Measurements from ENCODE around the gene TMEM222. TPM values are rescaled to one million over a fixed set of nuclear protein-coding genes. Genes with fewer than 3 reads are reported as not detected.

Gene TMEM222
- total and polyA plus RNA-seq, 10 of the 15 experiments (the other 5 are each of a cell fraction or from before 2014, with no cell fraction given), result 3.8 to 43.5 (median 35.4) TPM

DNA sequence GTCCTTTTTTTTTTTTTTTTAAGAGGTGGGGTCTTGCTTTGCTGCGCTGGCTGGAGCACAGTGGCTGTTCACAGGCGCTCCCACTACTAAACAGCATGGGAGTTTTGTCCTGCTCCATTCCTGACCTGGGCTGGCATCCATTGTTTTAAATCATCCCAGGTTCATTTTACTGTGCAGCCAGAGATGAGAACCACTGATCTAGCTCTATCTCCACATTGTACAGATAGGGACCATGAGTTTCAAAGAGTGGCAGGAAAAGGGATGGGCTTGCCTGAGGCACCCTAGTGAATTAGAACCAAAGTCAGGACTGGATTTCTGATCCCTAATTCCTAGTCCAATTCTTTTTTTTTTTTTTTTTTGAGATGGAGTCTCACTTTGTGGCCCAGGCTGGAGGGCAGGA is 7.2 kb upstream of the TMEM222 start (continued):
- no peak for TF ChIP-seq CTCF (IDR thresholded peaks at IDR 0.05 in 2 of 3, conservative IDR thresholded peaks at IDR 0.05 in 1 of 3; ENCODE audit: control insufficient read depth in 2 of 3, extremely low read depth in 1 of 3, insufficient read depth in 1 of 3, low read depth in 3 of 3, low read length in 3 of 3)

- H4K20me1 ChIP-seq (ENCODE audit: control insufficient read depth, insufficient read depth), result no peaks in the 10 kb centered on the region
- RAD21 ChIA-PET (ENCODE audit: unreplicated experiment), result no interaction called here
- no peaks in the 10 kb centered on the region; a peak in 1 of 4 replicates for H3K27me3 ChIP-seq (replicated peaks in 1 of 2; ENCODE audit: control insufficient read depth in 2 of 2, insufficient read depth in 2 of 2, low read length in 1 of 2)
- BruUV-seq (replicated peaks), result no TSS peak
- no peak overlapping the region for H2AFZ ChIP-seq (ENCODE audit: control insufficient read depth, low read depth, low read length)
- 54% methylated on average over 5 of the region's 5 CpGs for WGBS (ENCODE audit: insufficient coverage, insufficient replicate concordance, low lambda C conversion rate, missing lambda C conversion rate)
- H3K36me3 ChIP-seq (ENCODE audit: control insufficient read depth in 2 of 2, insufficient read depth in 2 of 2, low read length in 1 of 2), result no peaks in the 10 kb centered on the region
- POLR2A ChIA-PET, result no interaction called here
- ATAC-seq, result no peak
- SMC1A ChIA-PET (ENCODE audit: uncharacterized antibody, unreplicated experiment), result no interaction called here
- CTCF ChIA-PET, result interaction anchor here (1.0 to 2.6 kb wide), 5 partner anchors 16 to 40 kb away, joined by 3 to 12 read pairs (median 4); no protein-coding TSS in a partner anchor
- H3K9me3 ChIP-seq (replicated peaks; ENCODE audit: control insufficient read depth, insufficient read depth, low read length), result no peaks in the 10 kb centered on the region
- no peak overlapping the region for H3K27ac ChIP-seq (ENCODE audit: control insufficient read depth, insufficient read depth)
- intact Hi-C loops (cut with micrococcal nuclease; ENCODE audit: unreplicated experiment), result no loop called here
- H3K79me2 ChIP-seq (ENCODE audit: control insufficient read depth, insufficient read depth, low read length), result no peaks in the 10 kb centered on the region
- in situ Hi-C loops (cut with MboI), result no loop called here
- no peak for FAIRE-seq
- H3K4me2 ChIP-seq (ENCODE audit: control insufficient read depth, insufficient read depth), result no peak overlapping the region
- DNase-seq (ENCODE audit: low read depth, low spot score), result no peak
- H3K4me1 ChIP-seq (ENCODE audit: control insufficient read depth, insufficient read depth, low read length), result no peaks in the 10 kb centered on the region
- no peak overlapping the region for H3K9ac ChIP-seq (ENCODE audit: control insufficient read depth, insufficient read depth, low read length)
- H3K4me3 ChIP-seq, result no peak overlapping the region
- TF ChIP-seq SREBF2 (IDR thresholded peaks at IDR 0.05; ENCODE audit: low read length) (no peak), LARP7 (IDR thresholded peaks at IDR 0.05) (no peak), NFIC (IDR thresholded peaks at IDR 0.05; ENCODE audit: low read depth, low read length) (no peak), IKZF2 (IDR thresholded peaks at IDR 0.05) (no peak), ZNF207 (IDR thresholded peaks at IDR 0.05; ENCODE audit: borderline replicate concordance) (no peak), BMI1 (IDR thresholded peaks at IDR 0.05; ENCODE audit: borderline replicate concordance) (no peak), FOXK2 (IDR thresholded peaks at IDR 0.05) (no peak), BHLHE40 (IDR thresholded peaks at IDR 0.05; ENCODE audit: borderline replicate concordance in 1 of 2, low read depth in 2 of 2, low read length in 1 of 2) (no peak), NR2C2 (IDR thresholded peaks at IDR 0.05; ENCODE audit: borderline replicate concordance, control insufficient read depth, insufficient read length, low read depth) (no peak), SP1 (IDR thresholded peaks at IDR 0.05; ENCODE audit: low read depth, low read length) (no peak), PKNOX1 (IDR thresholded peaks at IDR 0.05) (no peak), DPF2 (IDR thresholded peaks at IDR 0.05) (no peak), NR2F1 (conservative IDR thresholded peaks at IDR 0.05) (no peak), CREM (IDR thresholded peaks at IDR 0.05; ENCODE audit: low read depth) (no peak), ZNF24 (IDR thresholded peaks at IDR 0.05) (no peak), SIN3A (IDR thresholded peaks at IDR 0.05; ENCODE audit: low read depth, low read length) (no peak)
- TF ChIP-seq, protein P1, sequence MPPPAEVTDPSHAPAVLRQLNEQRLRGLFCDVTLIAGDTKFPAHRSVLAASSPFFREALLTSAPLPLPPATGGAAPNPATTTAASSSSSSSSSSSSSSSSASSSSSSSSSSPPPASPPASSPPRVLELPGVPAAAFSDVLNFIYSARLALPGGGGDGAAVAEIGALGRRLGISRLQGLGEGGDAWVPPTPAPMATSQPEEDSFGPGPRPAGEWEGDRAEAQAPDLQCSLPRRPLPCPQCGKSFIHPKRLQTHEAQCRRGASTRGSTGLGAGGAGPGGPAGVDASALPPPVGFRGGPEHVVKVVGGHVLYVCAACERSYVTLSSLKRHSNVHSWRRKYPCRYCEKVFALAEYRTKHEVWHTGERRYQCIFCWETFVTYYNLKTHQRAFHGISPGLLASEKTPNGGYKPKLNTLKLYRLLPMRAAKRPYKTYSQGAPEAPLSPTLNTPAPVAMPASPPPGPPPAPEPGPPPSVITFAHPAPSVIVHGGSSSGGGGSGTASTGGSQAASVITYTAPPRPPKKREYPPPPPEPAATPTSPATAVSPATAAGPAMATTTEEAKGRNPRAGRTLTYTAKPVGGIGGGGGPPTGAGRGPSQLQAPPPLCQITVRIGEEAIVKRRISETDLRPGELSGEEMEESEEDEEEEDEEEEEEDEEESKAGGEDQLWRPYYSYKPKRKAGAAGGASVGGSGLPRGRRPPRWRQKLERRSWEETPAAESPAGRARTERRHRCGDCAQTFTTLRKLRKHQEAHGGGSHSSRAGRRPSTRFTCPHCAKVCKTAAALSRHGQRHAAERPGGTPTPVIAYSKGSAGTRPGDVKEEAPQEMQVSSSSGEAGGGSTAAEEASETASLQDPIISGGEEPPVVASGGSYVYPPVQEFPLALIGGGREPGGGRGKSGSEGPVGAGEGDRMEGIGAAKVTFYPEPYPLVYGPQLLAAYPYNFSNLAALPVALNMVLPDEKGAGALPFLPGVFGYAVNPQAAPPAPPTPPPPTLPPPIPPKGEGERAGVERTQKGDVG (CRISPR knock-in tag; IDR thresholded peaks at IDR 0.05), result no peak
Observed at GRCh38 chr1:27316860-27317259, 5.1 kb upstream of the TMEM222 start.

Measured in GM12878 (cell line).